Endothelial cell of umbilical vein (primary cell): ENCODE results near the gene LMO1. TPM values are rescaled to one million over a fixed set of nuclear protein-coding genes. Genes with fewer than 3 reads are reported as not detected.

Experiments
- BruUV-seq: library from RNA; stranded (reverse); fragments of 400-500 nt; replicated peaks from 2 replicates; lab custom pipeline; 2021; lab: Mats Ljungman, UMichigan
- CTCF ChIA-PET: fragments of 300-600, 350-600 bp; sonication (Branson Sonifier 250); formaldehyde crosslinking; loops from one replicate; lab custom pipeline; 2021; ENCODE audit warnings: antibody characterized with exemption, inconsistent platforms; lab: Charles Lee
- POLR2A ChIA-PET: fragments of 300-600, 350-600 bp; sonication (Branson Sonifier 250); formaldehyde crosslinking; loops from one replicate; lab custom pipeline; 2021; ENCODE audit warnings: antibody characterized with exemption, inconsistent platforms; lab: Charles Lee
- DNase-seq: peaks from one replicate; pipeline ENCODE4 v3.0.0-alpha.2; 2011; ENCODE audit warnings: low read depth, low spot score
- FAIRE-seq: peaks from 2 replicates; lab custom pipeline; 2011; peaks lifted over from hg19 to GRCh38; lab: Jason Lieb, UNC
- H2AFZ ChIP-seq: 2 replicates; pipeline ENCODE4 v1.6.0; 2012; ENCODE audit warnings: low read depth, low read length, control low read depth, inconsistent platforms
- H3K27ac ChIP-seq: 2 replicates; pipeline ENCODE4 v1.5.1; 2011; ENCODE audit warnings: low read depth, mild to moderate bottlenecking, control low read depth, low read length, moderate library complexity; ENCODE audit not compliant: insufficient read depth
- H3K27me3 ChIP-seq, 2 experiments: 2 replicates each; pipeline versions ENCODE4 v1.6.0 to v1.6.1; 2011; ENCODE audit warnings: low read length in 2 of 2, mixed read lengths in 1 of 2; ENCODE audit not compliant: control insufficient read depth in 2 of 2, insufficient read depth in 2 of 2
- H3K36me3 ChIP-seq, 2 experiments: 2 replicates in 1 of 2; 3 replicates in 1 of 2; pipeline ENCODE4 v1.5.1; 2011; ENCODE audit warnings: low read length in 2 of 2, mild to moderate bottlenecking in 1 of 2, moderate library complexity in 1 of 2; ENCODE audit not compliant: control insufficient read depth in 2 of 2, insufficient read depth in 2 of 2; ENCODE audit errors: extremely low read depth in 1 of 2
- H3K4me1 ChIP-seq: 3 replicates; pipeline ENCODE4 v1.5.1; 2011; ENCODE audit warnings: mild to moderate bottlenecking, low read length; ENCODE audit not compliant: control insufficient read depth, insufficient read depth; ENCODE audit errors: extremely low read depth
- H3K4me2 ChIP-seq: 2 replicates; pipeline ENCODE4 v1.6.1; 2011; ENCODE audit warnings: low read length, control low read depth, mixed read lengths; ENCODE audit not compliant: insufficient read depth
- H3K4me3 ChIP-seq, 3 experiments: fragments of 200-600 bp in 1 of 3; sonication (generic), shearing (Covaris generic) in 1 of 3; replicated peaks in 1 of 3; 2 replicates each; pipeline ENCODE4 v1.5.1; 2011 to 2016; ENCODE audit warnings: control low read depth in 3 of 3, low read length in 3 of 3, mild to moderate bottlenecking in 2 of 3, inconsistent platforms in 1 of 3, low read depth in 1 of 3, moderate library complexity in 1 of 3; ENCODE audit not compliant: insufficient read depth in 1 of 3
- H3K79me2 ChIP-seq: 2 replicates; pipeline ENCODE4 v1.6.0; 2012; ENCODE audit warnings: low read length, inconsistent platforms; ENCODE audit not compliant: control insufficient read depth, insufficient read depth
- H3K9ac ChIP-seq: replicated peaks from 2 replicates; pipeline ENCODE3; 2011; ENCODE audit warnings: low read length, control low read depth; ENCODE audit not compliant: insufficient read depth; ENCODE audit errors: extremely low read depth
- H3K9me1 ChIP-seq: replicated peaks from 3 replicates; pipeline ENCODE4 v1.6.0; 2011; ENCODE audit warnings: mild to moderate bottlenecking, low read length; ENCODE audit not compliant: control insufficient read depth, insufficient read depth; ENCODE audit errors: extremely low read depth
- H3K9me3 ChIP-seq: replicated peaks from 2 replicates; pipeline ENCODE4 v1.5.1; 2012; ENCODE audit warnings: low read length, inconsistent platforms; ENCODE audit not compliant: control insufficient read depth, insufficient read depth
- H4K20me1 ChIP-seq: replicated peaks from 2 replicates; pipeline ENCODE3; 2011; ENCODE audit warnings: mild to moderate bottlenecking, low read length; ENCODE audit not compliant: control insufficient read depth, insufficient read depth; ENCODE audit errors: extremely low read depth
- CTCF ChIP-seq, 2 donors: IDR thresholded peaks; 1 replicate in 1 of 2; 2 replicates in 1 of 2; pipeline ENCODE4 v1.5.1; 2011; ENCODE audit warnings: low read length in 2 of 2, mild to moderate bottlenecking in 2 of 2, moderate library complexity in 2 of 2, control low read depth in 1 of 2, inconsistent platforms in 1 of 2, low read depth in 1 of 2; ENCODE audit not compliant: insufficient read depth in 1 of 2; ENCODE audit errors: extremely low read depth in 1 of 2
- EZH2 ChIP-seq: IDR thresholded peaks from 2 replicates; pipeline ENCODE4 v1.6.1; 2012; ENCODE audit warnings: borderline replicate concordance, low read depth, mild to moderate bottlenecking, moderate library complexity, low read length, inconsistent platforms; ENCODE audit not compliant: severe bottlenecking
- FOS ChIP-seq: IDR thresholded peaks from 2 replicates; pipeline ENCODE4 v1.6.1; 2011; ENCODE audit warnings: mild to moderate bottlenecking, low read length, moderate library complexity, borderline replicate concordance; ENCODE audit not compliant: insufficient read depth
- GATA2 ChIP-seq: IDR thresholded peaks from 2 replicates; pipeline ENCODE4 v1.7.0; 2011; ENCODE audit warnings: low read depth, mild to moderate bottlenecking, moderate library complexity, mixed read lengths, low read length; ENCODE audit not compliant: insufficient read length, insufficient read depth
- JUN ChIP-seq: IDR thresholded peaks from 2 replicates; pipeline ENCODE4 v1.6.1; 2011; ENCODE audit warnings: borderline replicate concordance, low read depth; ENCODE audit not compliant: insufficient read length, insufficient read depth
- MAX ChIP-seq: IDR thresholded peaks from 2 replicates; pipeline ENCODE4 v1.6.1; 2011; ENCODE audit not compliant: insufficient read depth, insufficient read length
- MYC ChIP-seq: IDR thresholded peaks from one replicate; pipeline ENCODE4 v1.6.1; 2011; ENCODE audit warnings: mild to moderate bottlenecking, low read depth, low read length
- POLR2A ChIP-seq: IDR thresholded peaks from 2 replicates; pipeline ENCODE4 v1.6.1; 2012; ENCODE audit warnings: low read depth, mild to moderate bottlenecking, control low read depth, low read length
- POLR2AphosphoS5 ChIP-seq: IDR thresholded peaks from 2 replicates; pipeline ENCODE4 v1.6.1; 2012; ENCODE audit warnings: low read depth, mild to moderate bottlenecking, control low read depth, low read length, moderate library complexity; ENCODE audit not compliant: insufficient read depth
- dilution Hi-C: fragments of 300-500 bp; cut with MboI; formaldehyde crosslinking; loops from one replicate; pipeline ENCODE4 v1.15.0; 2019; ENCODE audit warnings: low sequenced_read_pairs; ENCODE audit not compliant: extremely low pct_ligation_motif_present
- intact Hi-C: fragments of 100-400 bp; cut with micrococcal nuclease; formaldehyde crosslinking; loops from one replicate; pipeline ENCODE4 v1.10.0; 2022
- polyA plus RNA-seq, 4 experiments: library from polyadenylated mRNA; depleted of rRNA in 3 of 4; stranded (reverse) in 3 of 4; unstranded in 1 of 4; fragments of >200 nt; gene quantifications; 2 replicates each; pipeline versions ENCODE4 v1.2.1 to v1.2.3, GENCODE V29; 2011 to 2012; ENCODE audit warnings: missing spikeins in 1 of 4
- total RNA-seq: library from RNA; stranded (reverse); gene quantifications from 2 replicates; pipeline ENCODE4 v1.2.3, GENCODE V29; 2021

The LMO1 gene
- total and polyA plus RNA-seq, 2 donors (not counting 3 experiments of a cell fraction or from before 2014, with no cell fraction given), result not detected

- H3K4me2 ChIP-seq, result no peak overlapping the region
- no peaks in the 10 kb centered on the region for H3K9me1 ChIP-seq
- peaks cover 9% of the 10 kb centered on the region for H3K4me1 ChIP-seq
- H3K9me3 ChIP-seq, result no peaks in the 10 kb centered on the region
- ChIA-PET CTCF (interaction anchor here (1.3 kb wide), 1 partner anchor 270 kb away, joined by 3 read pairs; no protein-coding TSS in a partner anchor), POLR2A (no interaction called here)
- dilution Hi-C loops (no loop called here), intact Hi-C loops (no loop called here)
- H3K27ac ChIP-seq, result no peak overlapping the region
- H3K36me3 ChIP-seq, result no peaks in the 10 kb centered on the region
- no peak overlapping the region for H3K9ac ChIP-seq
- H3K27me3 ChIP-seq, result peaks cover 3 to 23% of the 10 kb centered on the region in 2 experiments
- H3K4me3 ChIP-seq, result no peak overlapping the region
- no peak for DNase-seq
- no peak overlapping the region for H2AFZ ChIP-seq
- H3K79me2 ChIP-seq, result no peaks in the 10 kb centered on the region
- H4K20me1 ChIP-seq, result no peaks in the 10 kb centered on the region
- no peak for FAIRE-seq
- no TSS peak for BruUV-seq
- no peak for TF ChIP-seq POLR2A
- TF ChIP-seq JUN, result no peak
- no peak for TF ChIP-seq EZH2
- no peak for TF ChIP-seq MYC
- no peak for TF ChIP-seq CTCF (IDR thresholded peaks at IDR 0.05; ENCODE audit: extremely low read depth in 1 of 2, insufficient read depth in 1 of 2, low read depth in 1 of 2, low read length in 2 of 2)
- no peak for TF ChIP-seq POLR2AphosphoS5
- TF ChIP-seq GATA2, result no peak
- no peak for TF ChIP-seq FOS
- TF ChIP-seq MAX, result no peak
These were observed 12.8 kb upstream of the LMO1 start for GRCh38 chr11:8276528-8276927.
